DMS79 (cell line): ENCODE results near the gene NDUFAF5.

Source experiments
- DNase-seq: peaks from one replicate; lab custom pipeline; 2025; lab: John Stamatoyannopoulos, UW

NDUFAF5 gene

GRCh38 chr20:13777171-13777601 lies 7.6 kb upstream of the NDUFAF5 start:
- no peak for DNase-seq

DNA sequence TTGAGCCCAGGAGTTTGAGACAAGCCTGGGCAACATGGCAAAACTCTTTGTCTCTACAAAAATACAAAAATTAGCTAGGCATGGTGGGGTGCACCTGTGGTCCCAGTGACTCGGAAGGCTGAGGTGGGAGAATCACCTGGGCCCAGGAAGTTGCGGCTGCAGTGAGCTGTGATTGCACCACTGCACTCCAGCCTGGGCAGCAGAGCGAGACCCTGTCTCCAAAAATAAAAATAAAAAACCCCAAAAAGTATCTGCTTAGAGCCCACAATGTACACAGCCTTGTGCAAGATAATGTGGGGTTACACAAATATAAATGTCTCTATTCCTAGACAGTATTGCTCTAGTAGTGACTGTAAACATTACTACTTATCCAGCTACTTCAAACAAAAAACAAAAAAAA lies 6.0 kb upstream of the NDUFAF5 start:
- DNase-seq: no peak

DNA sequence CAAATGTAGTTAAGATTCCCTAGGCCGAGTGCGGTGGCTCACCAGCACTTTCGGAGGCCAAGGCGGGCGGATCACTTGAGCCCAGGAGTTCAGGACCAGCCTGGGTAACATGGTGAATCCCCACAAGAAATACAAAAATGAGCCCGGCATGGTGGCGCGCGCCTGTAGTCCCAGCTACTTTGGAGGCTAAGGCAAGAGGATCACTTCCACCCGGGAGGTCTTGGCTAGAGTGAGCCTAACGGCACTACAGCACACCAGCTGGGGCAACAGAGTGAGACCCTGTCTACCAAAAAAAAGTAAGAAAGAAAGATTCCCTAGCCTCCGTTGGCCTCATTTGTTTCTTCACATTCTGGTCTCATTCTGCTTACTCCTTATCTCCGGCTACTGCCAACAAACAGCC lies 1.3 kb upstream of the NDUFAF5 start:
- DNase-seq: no peak

- DNase-seq: no peak
Measured at GRCh38 chr20:13784271-13784892, 446 bp upstream of the NDUFAF5 start.

DNA sequence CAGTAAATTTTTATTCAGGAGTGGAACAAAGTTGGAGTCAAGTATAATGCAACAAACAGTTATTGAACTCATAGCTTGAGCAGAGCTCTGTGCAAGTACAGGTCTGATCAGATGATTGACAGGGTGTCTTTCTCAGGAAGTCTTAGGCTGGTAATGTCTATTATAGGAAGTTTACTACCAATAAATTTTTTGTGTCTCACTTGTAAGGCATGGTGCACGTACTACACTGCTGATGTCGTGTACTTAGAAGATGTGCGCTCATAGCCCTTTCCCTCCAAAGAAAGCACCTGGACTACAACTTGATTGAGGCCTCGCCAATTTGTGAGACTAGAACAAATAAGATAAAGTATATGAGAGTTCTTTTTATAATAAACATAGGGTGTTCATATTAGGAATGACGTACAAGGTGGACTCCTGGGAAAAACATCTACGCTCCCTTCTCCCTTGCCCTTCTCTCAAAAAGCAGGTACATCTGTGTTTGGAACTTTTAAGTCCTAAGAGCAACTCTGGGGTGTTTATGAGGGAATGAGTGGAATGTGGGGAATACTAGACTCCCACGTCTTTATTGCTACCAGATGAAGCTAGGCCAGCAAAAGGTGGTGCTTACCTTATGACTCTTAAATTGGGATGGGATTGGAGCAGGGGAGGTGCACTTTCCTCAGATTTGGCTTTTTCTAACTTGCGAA lies 1.5 kb downstream of the NDUFAF5 start:
- no peak for DNase-seq

GRCh38 chr20:13788167-13788834 lies 3.5 kb downstream of the NDUFAF5 start:
- DNase-seq: peak; percentile 4

- no peak for DNase-seq
Measured at GRCh38 chr20:13790708-13791107, 5.9 kb downstream of the NDUFAF5 start.

GRCh38 chr20:13791540-13792459 lies 7.0 kb downstream of the NDUFAF5 start:
- no peak for DNase-seq

DNA sequence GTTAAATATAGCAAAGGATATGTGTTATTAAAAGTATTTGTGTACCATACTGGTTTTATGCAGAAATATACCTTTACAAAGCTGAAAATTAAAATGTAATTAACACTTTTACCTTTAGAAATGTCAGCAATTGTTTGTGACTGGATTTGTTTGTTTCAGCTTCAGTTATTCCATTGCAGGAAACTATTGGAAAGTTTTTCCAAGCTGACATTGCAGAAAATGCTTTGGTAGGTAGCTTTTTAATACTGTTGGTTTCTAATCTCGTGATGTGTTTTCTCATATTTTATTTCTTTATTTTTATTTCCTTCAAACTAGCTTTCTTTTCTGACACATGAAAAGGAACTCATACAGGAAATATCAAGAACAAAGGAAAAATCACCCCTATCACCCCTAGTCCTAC lies 8.2 kb downstream of the NDUFAF5 start:
- DNase-seq: no peak

GRCh38 chr20:13794667-13795066 lies 9.8 kb downstream of the NDUFAF5 start:
- DNase-seq: no peak

DNA sequence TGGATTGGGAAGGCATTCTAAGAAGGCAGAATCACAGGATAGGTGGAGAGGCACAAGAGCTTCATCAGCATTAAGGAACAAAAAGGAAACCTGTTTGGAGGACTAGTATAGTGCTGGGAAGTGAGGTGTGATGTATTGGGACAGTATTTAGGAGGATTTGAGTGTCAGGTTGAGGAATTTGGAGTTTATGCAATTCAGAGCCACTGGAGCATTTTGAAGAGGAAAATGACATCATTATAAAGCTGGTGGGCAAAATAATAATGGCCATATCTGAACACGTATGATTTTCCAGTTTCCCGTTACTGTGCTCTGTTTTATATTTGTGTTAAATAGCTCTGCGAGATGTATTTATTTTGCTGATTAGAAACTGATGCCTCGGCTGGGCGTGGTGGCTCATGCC lies 14.2 kb downstream of the NDUFAF5 start:
- no peak for DNase-seq

DNA sequence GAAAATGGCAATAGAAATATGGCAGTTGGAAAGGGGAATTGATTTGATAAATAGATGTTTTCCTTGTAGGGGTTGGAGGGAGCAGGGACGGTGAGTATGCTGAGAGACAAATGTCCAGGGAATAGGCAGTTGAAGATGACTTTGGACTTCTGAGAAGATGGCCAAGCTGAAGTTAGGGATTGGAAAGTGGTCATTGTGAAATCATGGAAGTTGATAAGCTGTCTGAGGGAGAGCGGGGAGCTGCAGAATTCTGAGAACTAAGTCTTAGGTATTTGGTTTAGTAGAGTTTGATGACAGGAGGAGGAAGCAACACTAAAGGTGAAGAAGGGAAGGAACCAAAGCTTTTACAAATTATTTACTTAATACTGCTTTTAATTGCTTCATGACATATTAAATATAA lies 15.1 kb downstream of the NDUFAF5 start:
- DNase-seq: no peak

- peak; percentile 94 for DNase-seq
Measured at GRCh38 chr20:13800728-13801134, 15.9 kb downstream of the NDUFAF5 start.

DNA sequence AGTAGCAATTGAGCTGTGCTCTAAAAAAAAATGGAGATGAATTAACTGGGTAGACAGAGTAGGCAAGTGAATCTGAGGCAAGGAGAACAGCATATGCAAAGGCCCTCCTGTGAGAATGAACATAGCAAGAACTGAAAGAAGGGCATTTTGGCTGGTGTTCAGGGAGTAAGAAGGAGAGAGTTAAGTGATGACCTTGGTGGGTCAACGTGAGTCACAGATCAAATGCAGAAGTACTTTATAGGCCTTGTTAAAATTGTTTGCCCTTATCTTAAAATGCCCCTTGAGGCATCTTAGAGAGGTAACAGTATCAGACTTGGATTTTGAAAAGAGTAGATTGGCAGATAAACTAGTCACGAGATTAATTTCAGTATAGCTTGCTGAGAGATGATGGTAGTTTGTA lies 24.5 kb downstream of the NDUFAF5 start:
- peak; percentile 78 for DNase-seq

DNA sequence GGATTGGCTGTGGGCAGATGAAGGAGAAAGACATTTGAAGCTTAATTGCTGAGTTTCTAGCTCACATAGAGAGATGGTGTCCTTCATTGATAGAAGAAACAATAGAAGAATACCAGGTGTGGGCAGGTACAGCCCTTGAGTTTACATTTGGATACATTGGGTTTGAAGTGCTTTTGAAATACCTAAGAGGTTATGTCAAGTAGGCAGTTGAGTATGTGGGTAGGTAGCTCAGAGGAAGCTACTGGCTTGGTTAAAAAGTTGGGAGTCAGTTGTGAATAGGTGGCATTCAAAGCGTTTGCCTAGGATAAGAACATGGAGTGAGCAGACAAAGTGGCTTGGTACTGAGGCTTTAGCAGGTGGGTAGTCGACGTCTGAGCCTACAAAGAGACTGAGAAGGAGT lies 25.0 kb downstream of the NDUFAF5 start:
- peak; percentile 81 for DNase-seq

GRCh38 chr20:13810446-13810845 lies 25.6 kb downstream of the NDUFAF5 start:
- no peak for DNase-seq

GRCh38 chr20:13813910-13814309 lies 29.1 kb downstream of the NDUFAF5 start:
- DNase-seq: no peak

DNA sequence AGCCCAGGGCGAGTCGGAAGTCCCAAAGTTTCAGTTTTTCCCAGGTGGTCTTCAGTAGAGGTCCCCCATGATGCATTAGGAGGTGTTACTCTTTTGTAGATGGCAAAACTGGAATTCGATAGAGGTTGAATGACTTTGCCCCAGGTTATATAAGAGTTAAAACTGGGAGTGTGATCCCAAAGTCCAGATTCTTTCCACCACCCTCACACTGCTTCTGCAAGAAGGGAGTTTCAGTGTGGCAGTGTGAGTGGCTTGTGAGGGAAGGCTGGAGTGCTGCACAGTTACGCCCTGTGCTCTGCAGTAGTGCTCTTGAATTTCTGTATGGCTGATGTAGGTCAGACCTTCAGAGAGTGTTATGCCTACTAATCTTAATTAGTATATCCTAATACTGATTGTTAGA lies 29.8 kb downstream of the NDUFAF5 start:
- no peak for DNase-seq

- no peak for DNase-seq
Measured at GRCh38 chr20:13816757-13817156, 31.9 kb downstream of the NDUFAF5 start.

- DNase-seq: no peak
Measured at GRCh38 chr20:13817342-13817741, 32.5 kb downstream of the NDUFAF5 start.

DNA sequence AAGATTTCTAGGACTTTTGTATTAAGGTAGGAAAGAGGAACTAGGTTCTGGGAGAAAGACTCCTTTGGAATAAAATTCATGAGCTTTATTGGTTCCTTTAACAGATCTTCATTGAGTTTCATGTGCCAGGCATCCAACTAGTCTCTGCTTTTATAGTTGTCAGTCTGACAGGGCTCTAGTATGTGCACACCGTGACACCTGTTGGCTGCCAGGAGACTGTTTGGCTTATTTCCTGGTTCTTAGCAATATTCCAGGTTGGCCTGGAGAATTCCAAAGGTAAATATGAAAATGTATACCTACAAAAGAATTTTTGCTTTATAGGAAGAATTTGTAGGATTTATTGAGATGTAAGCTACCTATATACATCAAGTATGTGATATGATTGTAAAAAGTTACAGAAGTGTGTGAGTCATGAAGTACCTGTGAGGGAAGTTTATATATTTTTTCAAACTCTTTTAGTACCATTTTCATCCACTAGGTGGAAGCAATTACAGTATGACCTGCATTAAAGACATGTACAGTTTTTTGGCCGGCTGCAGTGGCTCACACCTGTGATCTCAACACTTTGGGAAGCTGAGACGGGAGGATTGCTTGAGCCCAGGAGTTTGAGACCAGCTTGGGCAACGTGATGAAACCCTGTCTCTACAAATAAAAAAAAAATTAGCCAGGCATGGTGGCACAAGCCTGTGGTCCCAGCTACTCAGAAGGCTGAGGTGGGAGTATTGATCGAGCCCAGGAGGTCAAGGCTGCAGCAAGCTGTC lies 35.2 kb downstream of the NDUFAF5 start:
- no peak for DNase-seq

- DNase-seq: no peak
Measured at GRCh38 chr20:13821876-13822275, 37.0 kb downstream of the NDUFAF5 start.
